T47D (cell line): ENCODE results near the gene MAN1B1.

Source experiments
- DNase-seq, 2 experiments: peaks; one replicate each; pipeline versions ENCODE4 v3.0.0 to v3.0.0-alpha.2; 2011 to 2012; ENCODE audit warnings: low read depth in 1 of 2, low spot score in 1 of 2
- JUND ChIP-seq: IDR thresholded peaks from 2 replicates; pipeline ENCODE4 v1.6.1; 2012; ENCODE audit warnings: low read depth
- in situ Hi-C: cut with HindIII; loops from 2 replicates; pipeline ENCODE4 v1.10.0; 2016; ENCODE audit warnings: low sequenced_read_pairs, low pct_unique_long_range_greater_than_20kb

The MAN1B1 gene

DNA sequence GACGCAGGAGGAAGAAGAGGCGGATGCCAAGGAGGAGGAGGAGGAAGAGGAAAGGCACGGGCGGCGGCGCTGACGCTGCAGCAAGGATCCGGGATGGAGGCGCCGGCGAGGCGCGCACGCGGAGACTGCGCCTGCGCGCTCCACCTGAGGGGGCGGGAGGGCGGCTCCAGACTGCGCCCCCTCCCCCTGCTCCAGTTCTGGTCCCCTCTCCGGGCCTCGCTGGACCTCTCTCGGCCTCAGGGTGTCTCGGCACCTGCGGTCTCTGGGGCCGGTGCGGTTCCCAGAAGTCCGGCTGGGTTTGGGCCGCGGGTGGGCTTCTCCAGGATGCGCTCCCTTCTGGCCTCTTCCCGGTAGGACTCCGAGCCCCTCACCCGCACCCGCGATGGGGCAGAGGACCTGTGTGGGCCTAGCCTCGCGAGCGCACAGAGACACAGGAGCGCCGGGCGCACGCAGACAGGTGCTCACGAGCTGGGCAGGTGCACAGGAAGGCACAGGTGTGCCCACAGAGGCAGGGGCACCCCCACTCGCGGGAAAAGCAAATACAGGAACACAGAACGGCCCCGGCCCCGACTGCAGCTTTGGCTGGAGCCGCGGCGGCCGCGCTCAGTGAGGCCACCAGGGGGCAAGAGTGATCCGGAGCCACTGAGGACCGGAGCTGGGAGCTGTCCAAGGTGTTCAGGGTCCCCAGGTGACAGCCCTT, 40.5 kb upstream of the MAN1B1 start, which contains the start of gene NPDC1:
Gene NPDC1 (minus strand): TSS at position 90 of the 700 bp plus-strand sequence. CDS start 188 bp downstream, outside the sequence.
- no peak for TF ChIP-seq JUND
- peak; percentile 96 to 97 for DNase-seq
- in situ Hi-C loops: no loop called here

DNA sequence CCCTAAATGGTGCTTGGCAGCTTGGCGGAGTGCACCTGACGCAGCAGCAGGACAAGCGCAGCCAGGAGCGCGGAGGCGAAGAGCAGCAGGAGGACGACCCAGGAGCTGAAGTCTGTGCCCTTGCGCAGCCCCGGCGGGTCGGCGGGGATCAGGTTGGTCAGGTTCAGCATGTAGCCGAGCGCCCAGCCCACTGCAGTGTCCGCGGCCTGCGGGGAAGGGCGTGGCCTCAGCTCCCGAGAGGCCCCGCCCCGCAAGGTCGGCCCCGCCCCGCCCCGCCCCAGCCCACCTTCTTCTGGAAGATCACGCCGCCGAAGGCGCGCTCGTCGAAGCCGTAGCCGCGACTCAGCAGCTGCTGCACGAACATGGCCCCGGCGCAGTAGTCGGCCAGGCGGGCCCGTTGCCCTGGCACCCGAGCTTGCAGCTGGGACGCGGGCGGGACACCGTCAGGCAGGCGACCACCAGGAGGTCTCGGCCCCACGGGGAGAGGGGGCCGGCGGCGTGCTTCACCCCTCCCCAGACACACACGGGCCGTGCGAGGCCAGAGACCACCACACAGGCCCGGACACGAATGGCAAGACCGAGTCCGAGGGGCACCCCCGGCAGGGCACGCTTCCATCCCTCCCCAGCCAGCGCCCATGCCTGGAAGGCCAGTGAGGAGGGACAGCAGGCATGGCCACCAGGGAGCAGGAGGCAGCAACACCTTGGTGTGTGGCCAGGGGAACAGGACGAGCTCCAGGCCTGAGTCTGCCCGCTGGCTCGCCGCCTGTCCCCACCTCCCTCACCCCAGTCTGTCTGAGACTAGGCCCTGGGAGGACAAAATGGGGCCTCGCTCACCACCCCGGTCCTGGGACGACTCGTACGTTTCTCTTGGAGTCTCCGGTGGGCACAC, 37.9 kb upstream of the MAN1B1 start:
- in situ Hi-C loops: no loop called here
- TF ChIP-seq JUND: no peak
- peak; percentile 88 to 95 for DNase-seq

DNA sequence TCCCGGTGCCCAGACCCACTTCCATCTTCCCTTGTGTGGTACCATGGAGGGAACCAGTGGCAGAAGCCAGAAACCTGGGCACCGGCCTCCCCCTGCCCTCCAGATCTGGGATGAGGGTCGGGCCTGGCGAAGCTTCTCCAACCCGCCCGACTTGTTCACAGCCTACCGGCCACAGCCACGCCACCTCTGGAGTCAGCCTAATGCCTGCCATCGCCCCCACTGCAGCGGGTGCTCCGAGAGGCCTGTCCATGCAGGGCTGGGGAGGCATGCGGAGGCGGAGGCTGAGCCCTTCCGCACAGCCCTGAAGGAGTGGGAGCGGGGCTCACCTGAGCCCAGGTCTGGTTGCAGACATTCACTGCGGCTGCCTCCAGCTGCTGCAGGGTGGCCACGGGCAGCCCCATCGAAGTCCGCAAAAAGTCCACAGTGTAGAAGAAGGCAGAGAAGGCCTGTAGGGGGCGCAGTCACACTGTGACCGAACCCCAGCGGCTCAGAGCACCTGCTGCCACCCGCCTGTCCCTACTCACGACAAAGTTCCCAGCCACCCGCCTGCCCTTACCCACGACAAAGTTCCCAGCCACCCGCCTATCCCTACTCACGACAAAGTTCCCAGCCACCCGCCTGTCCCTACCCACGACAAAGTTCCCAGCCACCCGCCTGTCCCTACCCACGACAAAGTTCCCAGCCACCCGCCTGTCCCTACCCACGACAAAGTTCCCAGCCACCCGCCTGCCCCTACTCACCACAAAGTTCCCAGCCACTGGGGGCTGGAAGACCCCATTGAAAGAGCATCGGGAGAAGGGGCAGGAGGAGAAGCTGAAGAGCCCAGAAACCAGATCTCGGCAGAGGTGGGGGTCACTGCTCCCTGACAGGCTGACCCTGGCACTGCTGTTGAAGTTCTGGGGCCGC, 37.0 kb upstream of the MAN1B1 start:
- in situ Hi-C loops: no loop called here
- no peak for TF ChIP-seq JUND
- peak in 1 of 2 experiments; percentile 81 for DNase-seq

DNA sequence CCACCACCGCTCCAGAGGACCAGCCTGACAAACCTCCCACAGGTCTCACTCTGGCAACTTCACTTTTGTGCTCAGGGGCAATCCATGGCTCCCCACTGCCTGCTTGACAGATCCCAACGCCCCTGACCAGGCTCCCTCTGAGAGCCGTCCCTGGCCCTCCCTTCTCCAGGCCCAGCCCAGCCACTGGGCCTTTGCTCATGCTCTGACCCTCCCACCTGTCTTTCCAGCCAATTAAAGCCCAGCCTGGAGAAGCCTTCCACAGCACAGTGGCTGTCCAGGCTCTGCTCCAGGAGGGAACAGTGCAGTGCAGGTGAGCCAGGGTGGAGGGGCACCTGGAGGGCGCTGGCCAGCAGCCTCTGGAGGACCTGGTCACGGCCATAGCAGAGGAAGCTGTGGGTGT, 36.2 kb upstream of the MAN1B1 start:
- no peak for TF ChIP-seq JUND
- in situ Hi-C loops: no loop called here
- peak in 1 of 2 experiments; percentile 64 for DNase-seq

DNA sequence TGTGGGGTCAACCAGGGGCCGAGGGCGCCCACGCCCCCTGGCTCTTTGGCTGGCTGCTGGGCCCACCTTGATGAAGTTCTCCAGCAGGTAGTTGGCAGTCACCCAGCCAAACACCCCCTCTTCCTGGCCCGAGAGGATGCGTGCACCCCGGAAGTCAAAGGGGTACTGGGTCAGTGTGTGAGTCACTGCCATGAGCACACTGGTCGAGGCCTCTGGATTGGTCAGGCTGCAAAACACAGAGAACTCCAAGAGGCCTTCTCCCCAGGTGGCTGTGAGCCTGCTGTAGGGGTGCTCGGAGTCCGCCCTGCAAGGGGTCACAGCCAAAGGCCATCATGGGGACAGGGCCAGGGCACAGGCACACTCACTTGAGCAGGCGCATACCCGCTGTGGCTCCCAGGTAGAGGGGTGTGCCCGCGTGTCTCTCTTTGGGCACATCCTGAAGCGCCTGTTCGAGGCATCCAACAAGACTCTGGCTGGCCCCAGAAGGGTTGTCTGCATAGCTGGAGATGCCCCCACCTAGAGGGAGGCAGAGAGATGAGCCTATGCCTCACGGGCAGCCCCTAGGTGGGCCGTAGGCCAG, 35.5 kb upstream of the MAN1B1 start:
- no peak for TF ChIP-seq JUND
- in situ Hi-C loops: no loop called here
- no peak for DNase-seq

DNA sequence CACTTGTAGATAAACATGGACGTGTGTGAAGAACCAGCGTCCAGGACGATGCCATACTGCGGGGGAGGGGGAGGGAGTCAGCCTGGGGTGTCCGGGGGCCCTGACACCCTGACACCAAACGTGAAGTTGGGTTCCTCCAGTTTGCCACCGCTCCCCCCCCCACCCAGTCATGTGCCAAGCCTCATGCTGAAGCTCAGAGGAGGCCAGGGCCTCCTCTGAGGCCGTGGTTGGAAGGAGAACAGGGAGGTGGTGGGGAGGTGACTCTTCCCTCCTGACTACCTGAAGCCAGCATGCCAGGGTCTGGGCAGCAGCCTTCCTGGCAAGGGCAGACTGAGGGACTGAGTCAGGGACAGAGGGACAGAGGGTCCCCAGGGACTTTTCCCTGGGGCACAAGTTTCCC, 34.5 kb upstream of the MAN1B1 start:
- TF ChIP-seq JUND: no peak
- no peak for DNase-seq
- in situ Hi-C loops: no loop called here

DNA sequence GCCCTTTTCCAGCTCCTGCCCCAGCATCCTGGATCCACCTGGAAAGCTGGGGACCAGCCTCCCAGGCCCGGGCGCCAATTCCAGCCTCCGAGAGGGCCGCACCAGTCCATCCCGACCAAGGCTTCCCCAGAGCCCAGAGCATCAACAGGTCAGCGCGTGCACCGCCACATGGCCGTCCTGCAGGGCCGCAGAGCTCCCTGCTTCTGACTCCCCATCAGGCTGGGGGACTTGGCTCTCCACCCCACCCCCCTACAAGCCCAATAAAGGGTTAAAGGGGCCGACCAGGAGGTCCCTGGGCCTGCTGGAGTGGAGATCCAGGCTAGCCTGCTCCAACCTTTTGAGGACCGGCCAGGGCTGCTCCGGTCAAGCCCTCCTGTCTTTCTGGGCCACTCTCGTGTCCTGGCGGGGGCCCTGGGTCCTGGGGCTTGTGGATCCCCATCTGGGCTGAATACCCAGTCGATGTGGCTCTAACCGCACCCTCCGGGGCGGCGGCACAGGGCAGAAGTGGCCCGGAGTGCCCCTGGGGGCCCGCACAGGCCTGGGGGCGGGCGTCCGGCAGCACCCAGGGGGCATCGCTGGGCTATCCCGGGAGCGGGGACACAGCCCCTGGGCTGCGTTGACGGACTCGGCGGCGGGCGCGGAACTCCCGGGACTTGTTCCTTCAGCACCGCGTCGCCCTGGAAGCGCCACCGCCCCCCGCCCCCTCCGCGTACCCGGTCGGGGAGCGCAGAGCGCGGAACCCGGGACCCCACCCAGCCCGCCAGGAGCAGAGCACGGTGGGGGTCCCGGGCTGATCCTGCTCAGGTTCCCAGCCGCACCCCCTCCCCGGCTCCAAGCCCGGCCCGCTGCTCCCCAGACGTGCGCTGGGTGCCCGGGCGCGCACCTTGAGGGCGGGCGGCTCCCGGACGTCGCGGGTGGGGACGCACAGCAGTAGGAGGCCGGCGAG, 33.5 kb upstream of the MAN1B1 start:
- TF ChIP-seq JUND: no peak
- in situ Hi-C loops: no loop called here
- no peak for DNase-seq

DNA sequence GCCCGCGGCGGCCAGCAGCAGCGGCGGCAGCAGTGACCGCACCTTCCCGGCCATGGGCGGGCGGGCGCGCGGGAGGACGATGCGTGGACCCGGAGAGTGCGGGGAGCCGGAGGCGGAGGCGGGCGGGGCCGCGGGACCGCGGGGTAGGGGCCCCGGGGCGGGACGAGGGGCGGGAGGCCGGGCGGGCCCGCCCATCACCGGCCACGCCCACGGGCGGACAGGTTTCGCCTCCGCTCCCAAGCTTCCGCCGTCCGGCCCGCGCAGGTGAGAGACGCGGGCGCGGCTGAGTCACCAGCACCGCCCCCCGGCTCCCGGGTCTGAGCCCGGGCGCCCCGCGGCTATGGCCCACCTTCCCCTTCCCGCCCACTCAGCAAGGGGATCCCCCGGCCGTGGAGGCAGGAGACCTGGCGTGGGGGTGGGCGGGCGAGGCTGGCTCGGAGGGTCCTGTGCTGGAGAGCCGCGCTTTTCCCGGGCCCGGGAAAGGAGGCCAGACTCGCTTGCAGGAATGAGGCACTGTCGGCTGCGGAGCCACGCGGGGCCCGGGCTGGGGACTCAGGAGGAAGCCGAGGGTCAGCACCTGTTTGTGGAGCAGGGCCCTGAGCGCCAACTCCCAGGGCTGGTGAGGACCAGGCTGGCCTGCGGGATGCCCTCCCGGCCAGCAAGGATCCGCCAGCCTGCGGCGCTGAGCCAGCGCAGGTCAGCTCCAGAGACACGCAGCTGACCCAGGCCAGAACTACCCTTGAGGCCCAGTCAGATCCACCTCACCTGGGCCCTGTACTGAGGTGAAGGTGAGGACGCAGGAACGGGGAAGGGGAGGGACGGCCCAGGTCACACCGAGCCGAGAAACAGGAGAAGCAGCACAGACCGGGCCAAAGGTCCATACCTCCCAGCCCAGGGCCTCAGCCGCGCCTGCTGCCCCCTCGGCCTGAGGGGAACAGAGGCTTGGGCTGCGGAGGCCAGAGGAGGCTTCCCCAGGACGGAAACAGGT, 32.5 kb upstream of the MAN1B1 start, which contains the start of gene ENTPD2:
Gene ENTPD2 (minus strand): TSS at position 118 of the 988 bp plus-strand sequence. CDS start 64 bp downstream, at position 54.
- DNase-seq: peak; percentile 89 to 96

DNA sequence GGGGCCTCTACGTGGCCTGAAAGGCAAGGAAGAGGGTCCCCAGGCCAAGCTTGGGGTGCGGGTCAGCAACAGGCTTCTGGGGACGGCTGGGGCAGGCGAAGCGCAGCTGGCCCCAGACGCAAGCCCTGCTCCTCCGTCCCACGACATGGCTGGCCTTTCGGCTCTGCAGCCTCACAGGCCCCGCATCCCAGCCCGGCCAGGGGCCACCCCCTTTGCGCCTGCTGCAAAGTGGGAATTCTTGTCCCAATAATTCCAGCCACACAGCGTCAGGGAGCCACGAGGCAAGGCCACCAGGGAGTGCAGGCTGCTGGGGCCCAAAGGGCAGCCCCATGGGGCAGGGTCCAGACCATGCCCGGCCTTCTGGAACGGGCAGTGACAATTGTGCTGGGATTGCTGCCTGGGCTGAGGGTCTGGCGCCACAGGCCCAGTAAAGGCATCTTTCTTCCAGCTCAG, 31.8 kb upstream of the MAN1B1 start:
- in situ Hi-C loops: no loop called here
- no peak for TF ChIP-seq JUND
- DNase-seq: no peak

More for the DNA sequence above, 32.5 kb upstream of the MAN1B1 start, which contains the start of gene ENTPD2:
- in situ Hi-C loops: no loop called here
- TF ChIP-seq JUND: no peak
